HL-60 (cell line): ENCODE results near the gene LCE6A.

Source experiments
- DNase-seq, 2 experiments: peaks; one replicate each; pipeline ENCODE4 v3.0.0-alpha.2; 2010 to 2020; ENCODE audit warnings: low read depth in 1 of 2, low spot score in 1 of 2
- H3K27ac ChIP-seq: fragments of 250-450 bp; sonication (Bioruptor Pico); replicated peaks from 2 replicates; pipeline ENCODE4 v1.5.1; 2020; ENCODE audit warnings: mild to moderate bottlenecking, moderate library complexity
- H3K27me3 ChIP-seq: fragments of 250-450 bp; sonication (Bioruptor Pico); 2 replicates; pipeline ENCODE4 v1.5.1; 2021; ENCODE audit warnings: mild to moderate bottlenecking, moderate library complexity; ENCODE audit not compliant: insufficient read depth, poor library complexity, severe bottlenecking
- H3K4me3 ChIP-seq: replicated peaks from 2 replicates; pipeline ENCODE4 v1.5.1; 2011; ENCODE audit warnings: mild to moderate bottlenecking, control low read depth, low read length; ENCODE audit not compliant: insufficient read depth
- CTCF ChIP-seq: IDR thresholded peaks from one replicate; pipeline ENCODE4 v1.5.1; 2011; ENCODE audit warnings: low read length, control low read depth, inconsistent platforms; ENCODE audit not compliant: insufficient read depth
- GABPA ChIP-seq: IDR thresholded peaks from 2 replicates; pipeline ENCODE4 v1.6.1; 2012; ENCODE audit warnings: low read depth
- POLR2AphosphoS5 ChIP-seq: IDR thresholded peaks from 2 replicates; pipeline ENCODE4 v1.6.1; 2012; ENCODE audit warnings: low read depth
- SPI1 ChIP-seq: IDR thresholded peaks from 2 replicates; pipeline ENCODE4 v1.6.1; 2012; ENCODE audit warnings: low read depth, mild to moderate bottlenecking, borderline replicate concordance
- TF ChIP-seq, protein P1 (sequence below): IDR thresholded peaks from 2 replicates; pipeline ENCODE4 v1.6.1; 2012; ENCODE audit warnings: low read depth; ENCODE audit not compliant: insufficient replicate concordance

LCE6A gene

DNA sequence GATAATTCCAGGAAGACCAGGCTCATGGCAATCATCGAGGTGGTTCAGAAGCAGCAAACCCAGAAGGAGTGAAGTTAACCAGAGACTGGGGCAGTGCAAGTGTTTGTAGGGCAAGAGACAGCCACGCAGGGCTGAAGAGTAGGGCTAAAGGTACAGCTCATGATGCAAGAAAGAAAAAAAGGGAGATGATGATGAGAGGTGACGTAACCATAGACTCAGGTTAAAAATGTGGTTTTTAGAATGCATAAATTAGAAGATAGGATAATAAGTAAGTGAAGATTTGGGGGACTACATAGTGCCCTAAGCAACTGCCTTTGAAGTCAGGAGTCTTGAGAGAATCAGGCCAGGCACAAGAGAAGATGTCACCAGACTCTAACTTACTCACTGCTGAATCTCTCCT lies 17.5 kb downstream of the LCE6A start:
- H3K27ac ChIP-seq: no peak overlapping the region
- H3K27me3 ChIP-seq: peaks cover 5% of the 10 kb centered on the region
- H3K4me3 ChIP-seq: no peak overlapping the region
- no peak for DNase-seq
- no peak for TF ChIP-seq POLR2AphosphoS5
- no peak for TF ChIP-seq GABPA
- TF ChIP-seq, protein P1, sequence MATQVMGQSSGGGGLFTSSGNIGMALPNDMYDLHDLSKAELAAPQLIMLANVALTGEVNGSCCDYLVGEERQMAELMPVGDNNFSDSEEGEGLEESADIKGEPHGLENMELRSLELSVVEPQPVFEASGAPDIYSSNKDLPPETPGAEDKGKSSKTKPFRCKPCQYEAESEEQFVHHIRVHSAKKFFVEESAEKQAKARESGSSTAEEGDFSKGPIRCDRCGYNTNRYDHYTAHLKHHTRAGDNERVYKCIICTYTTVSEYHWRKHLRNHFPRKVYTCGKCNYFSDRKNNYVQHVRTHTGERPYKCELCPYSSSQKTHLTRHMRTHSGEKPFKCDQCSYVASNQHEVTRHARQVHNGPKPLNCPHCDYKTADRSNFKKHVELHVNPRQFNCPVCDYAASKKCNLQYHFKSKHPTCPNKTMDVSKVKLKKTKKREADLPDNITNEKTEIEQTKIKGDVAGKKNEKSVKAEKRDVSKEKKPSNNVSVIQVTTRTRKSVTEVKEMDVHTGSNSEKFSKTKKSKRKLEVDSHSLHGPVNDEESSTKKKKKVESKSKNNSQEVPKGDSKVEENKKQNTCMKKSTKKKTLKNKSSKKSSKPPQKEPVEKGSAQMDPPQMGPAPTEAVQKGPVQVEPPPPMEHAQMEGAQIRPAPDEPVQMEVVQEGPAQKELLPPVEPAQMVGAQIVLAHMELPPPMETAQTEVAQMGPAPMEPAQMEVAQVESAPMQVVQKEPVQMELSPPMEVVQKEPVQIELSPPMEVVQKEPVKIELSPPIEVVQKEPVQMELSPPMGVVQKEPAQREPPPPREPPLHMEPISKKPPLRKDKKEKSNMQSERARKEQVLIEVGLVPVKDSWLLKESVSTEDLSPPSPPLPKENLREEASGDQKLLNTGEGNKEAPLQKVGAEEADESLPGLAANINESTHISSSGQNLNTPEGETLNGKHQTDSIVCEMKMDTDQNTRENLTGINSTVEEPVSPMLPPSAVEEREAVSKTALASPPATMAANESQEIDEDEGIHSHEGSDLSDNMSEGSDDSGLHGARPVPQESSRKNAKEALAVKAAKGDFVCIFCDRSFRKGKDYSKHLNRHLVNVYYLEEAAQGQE: no peak
- TF ChIP-seq SPI1: no peak

- TF ChIP-seq SPI1 (no peak), GABPA (no peak), CTCF (no peak), POLR2AphosphoS5 (no peak)
- TF ChIP-seq, protein P1: no peak
- Histone ChIP-seq H3K4me3 (no peak overlapping the region), H3K27me3 (peaks cover 5% of the 10 kb centered on the region), H3K27ac (no peak overlapping the region)
- no peak for DNase-seq
Measured at GRCh38 chr1:152861374-152861773, 18.7 kb downstream of the LCE6A start.

GRCh38 chr1:152864443-152864842 lies 21.8 kb downstream of the LCE6A start:
- Histone ChIP-seq H3K4me3 (no peak overlapping the region), H3K27ac (no peak overlapping the region), H3K27me3 (peaks cover 5% of the 10 kb centered on the region)
- TF ChIP-seq, protein P1: no peak
- TF ChIP-seq GABPA (no peak), SPI1 (no peak), POLR2AphosphoS5 (no peak), CTCF (no peak)
- DNase-seq: no peak

GRCh38 chr1:152866321-152866720 lies 23.7 kb downstream of the LCE6A start:
- Histone ChIP-seq H3K27ac (no peak overlapping the region), H3K4me3 (no peak overlapping the region), H3K27me3 (peaks cover 5% of the 10 kb centered on the region)
- TF ChIP-seq, protein P1: no peak
- no peak for TF ChIP-seq POLR2AphosphoS5
- TF ChIP-seq SPI1: no peak
- no peak for TF ChIP-seq CTCF
- TF ChIP-seq GABPA: no peak
- no peak for DNase-seq
